Measurements from ENCODE around the gene UTS2R. TPM values are rescaled to one million over a fixed set of nuclear protein-coding genes. Genes with fewer than 3 reads are reported as not detected.

Gene UTS2R
- total RNA-seq, 1 experiment from 2014 or later: 0.46 TPM

GRCh38 chr17:82416771-82417170, 45.2 kb downstream of the UTS2R start:
- peaks cover 16% of the 10 kb centered on the region for H3K36me3 Mint-ChIP-seq
- H3K9me3 Mint-ChIP-seq: no peaks in the 10 kb centered on the region
- POLR2A ChIA-PET: interaction anchor here (0.7 kb wide), 1 partner anchor 100 kb away, joined by 3 read pairs; no protein-coding TSS in a partner anchor
- CTCF ChIA-PET: interaction anchor here (0.7 to 1.0 kb wide), 2 partner anchors 22 to 65 kb away, joined by 3 to 4 read pairs; no protein-coding TSS in a partner anchor
- ATAC-seq: no peak
- H3K4me3 Mint-ChIP-seq: no peak overlapping the region
- H3K27me3 Mint-ChIP-seq (ENCODE audit: low read depth): no peaks in the 10 kb centered on the region
- peaks cover 13% of the 10 kb centered on the region for H3K4me1 Mint-ChIP-seq
- no peak overlapping the region for H3K27ac Mint-ChIP-seq
- no peak for DNase-seq (ENCODE audit: low spot score)
- TF ChIP-seq ARID4B (CRISPR knock-in tag; IDR thresholded peaks at IDR 0.05; ENCODE audit: borderline replicate concordance) (no peak), ZNF512 (CRISPR knock-in tag; IDR thresholded peaks at IDR 0.05; ENCODE audit: borderline replicate concordance) (no peak), ATF2 (CRISPR knock-in tag; IDR thresholded peaks at IDR 0.05; ENCODE audit: borderline replicate concordance, low read depth) (no peak), ELF4 (CRISPR knock-in tag; IDR thresholded peaks at IDR 0.05; ENCODE audit: low read depth) (no peak), PRDM15 (CRISPR knock-in tag; IDR thresholded peaks at IDR 0.05) (no peak), STAT6 (CRISPR knock-in tag; conservative IDR thresholded peaks at IDR 0.05; ENCODE audit: low read depth) (no peak), TCF7 (CRISPR knock-in tag; IDR thresholded peaks at IDR 0.05; ENCODE audit: low read depth) (no peak), FOXK1 (CRISPR knock-in tag; IDR thresholded peaks at IDR 0.05) (no peak), TEAD4 (CRISPR knock-in tag; IDR thresholded peaks at IDR 0.05) (no peak), CTCF (IDR thresholded peaks at IDR 0.05) (no peak), ERG (CRISPR knock-in tag; IDR thresholded peaks at IDR 0.05) (no peak), RORB (CRISPR knock-in tag; IDR thresholded peaks at IDR 0.05) (no peak), MYBL2 (CRISPR knock-in tag; IDR thresholded peaks at IDR 0.05) (no peak), ZSCAN18 (CRISPR knock-in tag; IDR thresholded peaks at IDR 0.05) (no peak), ZNF138 (CRISPR knock-in tag; conservative IDR thresholded peaks at IDR 0.05) (no peak), ZNF263 (CRISPR knock-in tag; IDR thresholded peaks at IDR 0.05; ENCODE audit: low read depth) (no peak)

All from WTC11 (cell line).